Measurements from ENCODE around the gene POM121C. TPM values are rescaled to one million over a fixed set of nuclear protein-coding genes. Genes with fewer than 3 reads are reported as not detected.
"Not testable (repeated sequence)": the region's sequence is repeated elsewhere in the genome, so short reads cannot be mapped to it uniquely, and the experiment has no call there.

The POM121C gene
- 32.4 TPM for polyA plus RNA-seq (2013, experiment 1 of 2)
- polyA plus RNA-seq (2013, experiment 2 of 2), result 33.3 TPM

DNA sequence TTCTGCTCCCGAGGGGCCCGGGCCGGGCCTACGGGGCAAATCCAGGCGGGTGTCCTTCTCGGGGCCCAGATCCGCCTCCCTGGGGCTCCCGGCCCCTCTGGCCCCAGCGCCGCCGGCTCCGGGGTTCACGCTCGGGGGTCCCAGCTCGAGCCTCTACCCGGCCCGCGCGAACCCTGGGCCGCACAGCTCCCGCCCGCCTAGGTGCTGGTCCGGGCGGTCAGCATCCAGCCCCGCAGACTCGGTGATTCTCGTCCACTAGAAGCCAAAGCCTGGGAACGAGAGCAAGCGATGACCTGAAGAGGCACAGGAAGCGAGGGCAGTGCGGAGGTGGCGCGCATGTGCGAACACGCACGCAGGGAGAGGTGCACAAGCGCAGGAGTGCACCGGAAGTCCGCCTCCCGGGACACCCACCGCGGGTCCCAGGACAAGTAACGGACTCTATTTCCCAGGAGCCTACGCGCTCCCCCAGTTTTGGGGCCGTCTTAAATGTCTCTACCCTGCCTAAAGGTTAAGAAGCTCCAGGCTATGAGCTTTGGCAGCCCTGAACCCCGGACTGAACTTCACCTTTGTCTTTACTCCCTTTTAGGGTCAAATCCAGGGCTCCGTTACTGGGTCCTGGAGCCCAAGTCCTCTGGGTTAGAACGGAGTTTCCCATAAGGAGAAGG is at the start of gene POM121C:
Gene POM121C (minus strand): TSS at position 321 of the 665 bp plus-strand sequence. CDS start 44,803 bp downstream, outside the sequence.
- H3K4me1 ChIP-seq (ENCODE audit: control insufficient read depth, insufficient read depth, low read length, poor library complexity, severe bottlenecking); H3K9me3 ChIP-seq (ENCODE audit: control insufficient read depth, low read length); H3K36me3 ChIP-seq (ENCODE audit: control insufficient read depth, insufficient read depth, low read length): not testable (repeated sequence)
- WGBS, 2 experiments (ENCODE audit: insufficient coverage in 2 of 2), result 0 to 1% methylated on average over 29 to 45 of the region's 49 CpGs
- H3K4me3 ChIP-seq (ENCODE audit: extremely low read depth, insufficient read depth, low read length, poor library complexity, severe bottlenecking), result peak within 1 kb of the TSS; percentile 63
- H3K27ac ChIP-seq (ENCODE audit: low read depth, low read length, severe bottlenecking), result peak within 1 kb of the TSS; percentile 76

- Histone ChIP-seq H3K36me3 (ENCODE audit: control insufficient read depth, insufficient read depth, low read length) (peaks cover 43% of the 10 kb centered on the region), H3K4me1 (ENCODE audit: control insufficient read depth, insufficient read depth, low read length, poor library complexity, severe bottlenecking) (peaks cover 7% of the 10 kb centered on the region), H3K27ac (ENCODE audit: low read depth, low read length, severe bottlenecking) (peak overlapping the region; percentile 24), H3K9me3 (ENCODE audit: control insufficient read depth, low read length) (no peaks in the 10 kb centered on the region), H3K4me3 (ENCODE audit: extremely low read depth, insufficient read depth, low read length, poor library complexity, severe bottlenecking) (no peak overlapping the region)
- 89 to 95% methylated on average over 5 to 8 of the region's 8 CpGs for WGBS, 2 experiments (ENCODE audit: insufficient coverage in 2 of 2)
These were observed 48.7 kb upstream of the POM121C start for GRCh38 chr7:75534727-75535307.

GRCh38 chr7:75533926-75534325 is 47.8 kb upstream of the POM121C start:
- Histone ChIP-seq H3K4me1 (ENCODE audit: control insufficient read depth, insufficient read depth, low read length, poor library complexity, severe bottlenecking) (peaks cover 7% of the 10 kb centered on the region), H3K9me3 (ENCODE audit: control insufficient read depth, low read length) (no peaks in the 10 kb centered on the region), H3K27ac (ENCODE audit: low read depth, low read length, severe bottlenecking) (no peak overlapping the region), H3K36me3 (ENCODE audit: control insufficient read depth, insufficient read depth, low read length) (peaks cover 34% of the 10 kb centered on the region), H3K4me3 (ENCODE audit: extremely low read depth, insufficient read depth, low read length, poor library complexity, severe bottlenecking) (no peak overlapping the region)
- WGBS, 2 experiments (ENCODE audit: insufficient coverage in 2 of 2), result 98 to 100% methylated on average over 5 to 6 of the region's 6 CpGs

DNA sequence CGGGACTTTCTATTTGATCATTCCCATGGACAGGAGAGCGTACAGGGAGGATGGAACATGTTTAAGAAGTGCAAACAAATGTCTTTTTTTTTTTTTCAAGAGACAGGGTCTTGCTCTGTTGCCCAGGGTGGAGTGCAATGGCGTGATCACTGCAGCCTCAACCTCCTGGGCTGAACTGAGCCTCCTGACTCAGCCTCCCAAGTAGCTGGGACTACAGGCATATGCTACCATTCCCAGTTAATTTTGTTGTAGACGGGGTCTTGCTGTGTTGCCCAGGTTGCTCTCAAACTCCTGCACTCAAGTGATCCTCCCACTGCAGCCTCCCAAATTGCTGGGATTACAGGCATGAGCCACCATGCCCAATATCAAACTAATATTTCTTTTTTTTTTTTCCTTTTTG is 46.5 kb upstream of the POM121C start:
- Histone ChIP-seq H3K4me3 (ENCODE audit: extremely low read depth, insufficient read depth, low read length, poor library complexity, severe bottlenecking) (no peak overlapping the region), H3K36me3 (ENCODE audit: control insufficient read depth, insufficient read depth, low read length) (peaks cover 23% of the 10 kb centered on the region)
- WGBS, 2 experiments (ENCODE audit: insufficient coverage in 2 of 2), result 89 to 100% methylated on average over 2 to 3 of the region's 4 CpGs

DNA sequence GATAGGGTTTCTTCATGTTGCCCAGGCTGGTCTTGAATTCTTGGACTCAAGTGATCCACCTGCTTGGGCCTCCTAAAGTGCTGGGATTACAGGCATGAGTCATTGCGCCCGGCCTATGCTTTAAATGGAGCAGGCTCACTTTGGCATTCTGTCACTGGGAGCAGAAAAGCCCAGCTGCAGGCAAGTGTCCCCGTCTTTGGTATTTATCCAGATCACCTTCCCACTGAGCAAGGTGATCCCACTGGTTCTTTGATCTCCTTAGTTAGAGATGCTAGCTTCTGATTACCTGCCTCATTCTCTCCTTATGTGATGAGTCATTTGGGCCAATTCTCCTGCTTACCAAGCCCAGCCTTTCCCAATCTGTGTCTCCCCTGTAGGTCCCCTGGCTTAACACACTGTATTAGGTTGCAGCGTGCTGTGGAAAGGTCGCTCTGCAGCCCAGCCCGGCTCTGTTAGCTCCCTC is 45.3 kb upstream of the POM121C start:
- Histone ChIP-seq H3K4me3 (ENCODE audit: extremely low read depth, insufficient read depth, low read length, poor library complexity, severe bottlenecking) (no peak overlapping the region), H3K9me3 (ENCODE audit: control insufficient read depth, low read length) (no peaks in the 10 kb centered on the region), H3K4me1 (ENCODE audit: control insufficient read depth, insufficient read depth, low read length, poor library complexity, severe bottlenecking) (peaks cover 13% of the 10 kb centered on the region), H3K36me3 (ENCODE audit: control insufficient read depth, insufficient read depth, low read length) (peaks cover 11% of the 10 kb centered on the region), H3K27ac (ENCODE audit: low read depth, low read length, severe bottlenecking) (no peak overlapping the region)
- 61% methylated on average over 5 to 6 of the region's 6 CpGs for WGBS, 2 experiments (ENCODE audit: insufficient coverage in 2 of 2)

More for the DNA sequence above, 46.5 kb upstream of the POM121C start:
- Histone ChIP-seq H3K9me3 (ENCODE audit: control insufficient read depth, low read length) (no peaks in the 10 kb centered on the region), H3K27ac (ENCODE audit: low read depth, low read length, severe bottlenecking) (no peak overlapping the region), H3K4me1 (ENCODE audit: control insufficient read depth, insufficient read depth, low read length, poor library complexity, severe bottlenecking) (peaks cover 10% of the 10 kb centered on the region)

DNA sequence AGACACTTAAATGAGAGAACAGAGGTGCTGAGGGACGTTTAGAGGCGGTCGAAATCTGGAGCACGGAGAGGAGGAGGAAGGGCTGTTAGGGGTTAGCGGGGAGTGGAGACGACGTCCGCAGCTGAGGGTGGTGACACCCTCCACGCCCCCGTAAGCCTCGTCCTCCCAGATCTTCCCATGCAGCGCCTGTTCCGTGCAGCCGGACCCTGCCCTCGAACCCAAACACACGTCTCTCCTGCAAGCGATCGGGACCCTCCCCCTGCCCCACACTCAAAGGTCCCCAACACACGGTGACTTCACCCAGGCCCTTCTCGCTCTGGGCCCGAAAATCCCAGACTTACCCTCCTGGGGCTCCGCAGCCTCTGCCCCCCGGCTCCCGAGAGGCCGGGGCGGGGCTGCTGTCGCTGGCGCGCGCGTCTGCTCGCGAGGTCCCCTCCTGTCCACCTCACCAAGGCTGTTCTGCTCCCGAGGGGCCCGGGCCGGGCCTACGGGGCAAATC is 41.2 kb upstream of the POM121C start:
- H3K4me1 ChIP-seq (ENCODE audit: control insufficient read depth, insufficient read depth, low read length, poor library complexity, severe bottlenecking), result peaks cover 10% of the 10 kb centered on the region
- peak overlapping the region; percentile 82 for H3K27ac ChIP-seq (ENCODE audit: low read depth, low read length, severe bottlenecking)
- peaks cover 36% of the 10 kb centered on the region for H3K36me3 ChIP-seq (ENCODE audit: control insufficient read depth, insufficient read depth, low read length)
- H3K4me3 ChIP-seq (ENCODE audit: extremely low read depth, insufficient read depth, low read length, poor library complexity, severe bottlenecking), result peak overlapping the region; percentile 92
- 1 to 4% methylated on average over 14 to 19 of the region's 37 CpGs for WGBS, 2 experiments (ENCODE audit: insufficient coverage in 2 of 2)
- H3K9me3 ChIP-seq (ENCODE audit: control insufficient read depth, low read length), result not testable (repeated sequence)

DNA sequence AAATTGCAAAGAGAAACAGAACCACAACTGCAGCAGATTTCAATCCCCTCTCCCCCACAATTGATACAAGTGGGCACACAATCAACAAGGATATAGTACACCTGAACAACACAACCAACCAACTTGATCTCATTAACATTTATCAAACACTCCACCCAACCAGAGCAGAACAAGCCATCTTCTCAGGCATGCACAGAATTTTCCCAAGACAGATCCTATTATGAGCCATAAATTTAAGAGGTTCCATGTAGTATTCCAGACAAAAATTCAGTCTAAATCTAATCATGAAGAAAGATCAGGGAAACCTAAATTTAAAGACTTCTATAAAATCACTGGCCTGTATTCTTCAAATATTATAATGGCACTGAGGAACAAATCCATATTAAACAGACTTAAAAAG is 35.6 kb upstream of the POM121C start:
- H3K27ac ChIP-seq (ENCODE audit: low read depth, low read length, severe bottlenecking); H3K9me3 ChIP-seq (ENCODE audit: control insufficient read depth, low read length); H3K4me1 ChIP-seq (ENCODE audit: control insufficient read depth, insufficient read depth, low read length, poor library complexity, severe bottlenecking); H3K4me3 ChIP-seq (ENCODE audit: extremely low read depth, insufficient read depth, low read length, poor library complexity, severe bottlenecking): not testable (repeated sequence)
- peaks cover 49% of the 10 kb centered on the region for H3K36me3 ChIP-seq (ENCODE audit: control insufficient read depth, insufficient read depth, low read length)

DNA sequence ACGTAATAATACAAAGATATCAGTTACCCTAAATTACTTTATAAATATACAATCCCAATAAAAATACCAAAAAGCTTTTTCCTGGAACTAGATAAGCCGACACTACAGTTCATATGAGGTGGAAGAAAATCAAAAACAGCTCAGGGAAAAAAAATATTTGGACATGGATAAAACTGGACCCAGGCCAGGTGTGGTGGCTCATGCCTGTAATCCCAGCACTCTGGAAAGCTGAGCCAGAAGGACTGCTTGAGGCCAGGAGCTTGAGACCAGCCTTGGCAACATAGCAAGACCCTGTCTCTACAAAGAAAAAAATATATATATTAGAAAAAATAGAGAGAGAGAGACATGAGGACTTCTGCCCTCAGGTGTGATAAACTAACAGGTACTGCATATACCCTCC is 32.7 kb upstream of the POM121C start:
- not testable (repeated sequence) for H3K9me3 ChIP-seq (ENCODE audit: control insufficient read depth, low read length); H3K4me3 ChIP-seq (ENCODE audit: extremely low read depth, insufficient read depth, low read length, poor library complexity, severe bottlenecking); H3K4me1 ChIP-seq (ENCODE audit: control insufficient read depth, insufficient read depth, low read length, poor library complexity, severe bottlenecking); H3K27ac ChIP-seq (ENCODE audit: low read depth, low read length, severe bottlenecking)
- H3K36me3 ChIP-seq (ENCODE audit: control insufficient read depth, insufficient read depth, low read length), result peaks cover 31% of the 10 kb centered on the region
- WGBS, 2 experiments (ENCODE audit: insufficient coverage in 2 of 2), result no CpG with 5 or more reads among the region's 2 CpGs

DNA sequence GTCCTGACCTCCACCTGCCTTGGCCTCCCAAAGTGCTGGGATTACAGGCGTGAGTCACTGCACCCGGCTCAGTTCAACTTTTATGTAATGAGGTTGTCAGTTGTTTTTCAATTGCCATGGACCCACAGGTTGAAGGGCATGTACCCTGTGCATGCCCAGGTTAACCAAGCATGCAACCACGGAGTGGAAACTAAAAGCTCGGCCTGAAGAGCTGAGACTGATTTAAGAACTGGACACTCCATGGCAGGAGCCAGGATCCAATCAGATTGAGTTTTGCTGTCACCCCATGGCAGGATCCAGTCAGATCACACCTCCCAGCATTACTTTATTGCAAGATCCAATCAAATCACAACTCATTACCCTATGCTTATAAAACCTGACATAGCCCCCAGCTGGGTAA is 22.9 kb upstream of the POM121C start:
- no CpG with 5 or more reads among the region's 4 CpGs for WGBS, 2 experiments (ENCODE audit: insufficient coverage in 2 of 2)

GRCh38 chr7:75492020-75492419 is 5.9 kb upstream of the POM121C start, which contains the start of gene SPDYE5:
Gene SPDYE5, plus strand, starts transcription at chr7:75492320. Its CDS starts 1,728 bp downstream, at chr7:75494048.
- H3K4me1 ChIP-seq (ENCODE audit: control insufficient read depth, insufficient read depth, low read length, poor library complexity, severe bottlenecking); H3K27ac ChIP-seq (ENCODE audit: low read depth, low read length, severe bottlenecking); H3K9me3 ChIP-seq (ENCODE audit: control insufficient read depth, low read length); H3K36me3 ChIP-seq (ENCODE audit: control insufficient read depth, insufficient read depth, low read length); H3K4me3 ChIP-seq (ENCODE audit: extremely low read depth, insufficient read depth, low read length, poor library complexity, severe bottlenecking): not testable (repeated sequence)
- WGBS, 2 experiments (ENCODE audit: insufficient coverage in 2 of 2), result 100% methylated on average over 1 of the region's 6 CpGs; no CpG with 5 or more reads in 1 of the 2 experiments

More for the DNA sequence above, 22.9 kb upstream of the POM121C start:
- H3K4me1 ChIP-seq (ENCODE audit: control insufficient read depth, insufficient read depth, low read length, poor library complexity, severe bottlenecking); H3K36me3 ChIP-seq (ENCODE audit: control insufficient read depth, insufficient read depth, low read length); H3K27ac ChIP-seq (ENCODE audit: low read depth, low read length, severe bottlenecking); H3K9me3 ChIP-seq (ENCODE audit: control insufficient read depth, low read length); H3K4me3 ChIP-seq (ENCODE audit: extremely low read depth, insufficient read depth, low read length, poor library complexity, severe bottlenecking): not testable (repeated sequence)
